HepG2 (cell line): Measurements from ENCODE around the gene VDR. TPM values are rescaled to one million over a fixed set of nuclear protein-coding genes. Genes with fewer than 3 reads are reported as not detected.

Source experiments
- ATAC-seq: fragments of 200-7000 bp; cut with Tn5 transposase; 3 replicates; pipeline ENCODE4 v1.9.1; 2020; ENCODE audit warnings: mild to moderate bottlenecking, moderate library complexity
- BruUV-seq: library from RNA; stranded (reverse); fragments of 400-500 nt; replicated peaks from 2 replicates; lab custom pipeline; 2021; lab: Mats Ljungman, UMichigan
- CTCF ChIA-PET: fragments of 300-600 bp; formaldehyde crosslinking; extraction: SDS; loops from one replicate; lab custom pipeline; 2021; ENCODE audit warnings: low total read pairs, inconsistent platforms, low intra/inter-chr PET ratio; lab: Yijun Ruan, JAX
- POLR2A ChIA-PET: fragments of 350-600 bp; sonication (Branson Sonifier 250); formaldehyde crosslinking; loops from one replicate; lab custom pipeline; 2020; ENCODE audit warnings: antibody characterized with exemption, inconsistent platforms; lab: Yijun Ruan, JAX
- DNase-seq: peaks from one replicate; pipeline ENCODE4 v3.0.0-alpha.2; 2015; ENCODE audit warnings: low spot score
- FAIRE-seq: peaks from 3 replicates; lab custom pipeline; 2011; peaks lifted over from hg19 to GRCh38; lab: Jason Lieb, UNC
- H2AFZ ChIP-seq: one replicate; pipeline ENCODE4 v1.6.1; 2011; ENCODE audit warnings: low read length, inconsistent platforms
- H3K27ac ChIP-seq: fragments of 300-600 bp; 3 replicates; pipeline ENCODE4 v1.8.0; 2011; ENCODE audit warnings: mixed run types, mild to moderate bottlenecking, mixed read lengths, low read length, inconsistent platforms; ENCODE audit not compliant: insufficient read depth; ENCODE audit errors: extremely low read length
- H3K27me3 ChIP-seq, 2 experiments: fragments of 200-600 bp in 1 of 2; 2 replicates in 1 of 2; 3 replicates in 1 of 2; pipeline versions ENCODE4 v1.6.0 to v1.8.0; 2011; ENCODE audit warnings: low read length in 2 of 2, mild to moderate bottlenecking in 2 of 2, moderate library complexity in 2 of 2, inconsistent platforms in 1 of 2; ENCODE audit not compliant: insufficient read depth in 2 of 2, control insufficient read depth in 1 of 2
- H3K36me3 ChIP-seq, 2 experiments: fragments of 200-600 bp in 1 of 2; replicated peaks in 1 of 2; 2 replicates in 1 of 2; 3 replicates in 1 of 2; pipeline versions ENCODE4 v1.5.1 to v1.8.0; 2011; ENCODE audit warnings: low read length in 2 of 2, inconsistent platforms in 1 of 2; ENCODE audit not compliant: insufficient read depth in 2 of 2, control insufficient read depth in 1 of 2
- H3K4me1 ChIP-seq: 2 replicates; pipeline ENCODE4 v1.5.1; 2012; ENCODE audit warnings: low read length, inconsistent platforms; ENCODE audit not compliant: insufficient read depth
- H3K4me2 ChIP-seq: 2 replicates; pipeline ENCODE4 v1.6.0; 2011; ENCODE audit warnings: low read depth, low read length, inconsistent platforms
- H3K4me3 ChIP-seq, 3 experiments: fragments of 200-600 bp in 1 of 3; sonication (generic), shearing (Covaris generic) in 1 of 3; replicated peaks in 1 of 3; 2 replicates each; pipeline ENCODE4 v1.5.1; 2011 to 2016; ENCODE audit warnings: low read length in 3 of 3, inconsistent platforms in 2 of 3, low read depth in 2 of 3, mild to moderate bottlenecking in 2 of 3, control low read depth in 1 of 3, mixed read lengths in 1 of 3; ENCODE audit not compliant: insufficient read depth in 1 of 3
- H3K79me2 ChIP-seq: one replicate; pipeline ENCODE4 v1.6.1; 2011; ENCODE audit warnings: low read length, inconsistent platforms; ENCODE audit not compliant: insufficient read depth
- H3K9ac ChIP-seq: 2 replicates; pipeline ENCODE4 v1.6.0; 2011; ENCODE audit warnings: mild to moderate bottlenecking, low read depth, low read length, inconsistent platforms; ENCODE audit not compliant: insufficient read depth
- H3K9me3 ChIP-seq: 2 replicates; pipeline ENCODE4 v1.5.1; 2012; ENCODE audit warnings: mild to moderate bottlenecking, low read length
- H4K20me1 ChIP-seq: 2 replicates; pipeline ENCODE4 v1.6.0; 2011; ENCODE audit warnings: inconsistent platforms, mild to moderate bottlenecking, low read length, moderate library complexity; ENCODE audit not compliant: insufficient read depth
- ASH2L ChIP-seq: fragments of 300-600, 200-600 bp; sonication (generic); IDR thresholded peaks from 2 replicates; pipeline ENCODE4 v1.7.0; 2017; ENCODE audit warnings: low read depth, mild to moderate bottlenecking, moderate library complexity, mixed read lengths, low read length; ENCODE audit not compliant: insufficient read length
- BRCA1 ChIP-seq: sonication (generic); formaldehyde crosslinking; IDR thresholded peaks from 2 replicates; pipeline ENCODE4 v1.4.0; 2020; ENCODE audit warnings: missing genetic modification reagents
- FOXJ3 ChIP-seq: sonication (generic); formaldehyde crosslinking; IDR thresholded peaks from 2 replicates; pipeline ENCODE4 v1.4.0; 2020; ENCODE audit warnings: missing genetic modification reagents, mild to moderate bottlenecking, borderline replicate concordance
- MIER2 ChIP-seq: IDR thresholded peaks from 2 replicates; pipeline ENCODE4 v1.6.1; 2016; ENCODE audit warnings: missing biosample characterization, missing genetic modification reagents
- MYPOP ChIP-seq: sonication (generic); formaldehyde crosslinking; IDR thresholded peaks from 2 replicates; pipeline ENCODE4 v1.8.1; 2023; ENCODE audit warnings: mild to moderate bottlenecking, moderate library complexity, missing genetic modification reagents
- PHF8 ChIP-seq: sonication (generic); formaldehyde crosslinking; IDR thresholded peaks from 2 replicates; pipeline ENCODE4 v1.5.0; 2020; ENCODE audit warnings: missing genetic modification reagents
- RBAK ChIP-seq: sonication (generic); formaldehyde crosslinking; IDR thresholded peaks from 2 replicates; pipeline ENCODE4 v1.5.1; 2020; ENCODE audit warnings: mild to moderate bottlenecking, missing genetic modification reagents
- STAG1 ChIP-seq: sonication (generic); formaldehyde crosslinking; IDR thresholded peaks from 2 replicates; pipeline ENCODE4 v1.4.0; 2020; ENCODE audit warnings: missing genetic modification reagents
- ZBTB33 ChIP-seq: sonication (generic); formaldehyde crosslinking; IDR thresholded peaks from 2 replicates; pipeline ENCODE4 v1.4.0; 2020; ENCODE audit warnings: missing genetic modification reagents
- ZFP62 ChIP-seq: sonication (generic); formaldehyde crosslinking; IDR thresholded peaks from 2 replicates; pipeline ENCODE4 v1.4.0; 2020; ENCODE audit warnings: missing genetic modification reagents
- ZFP91 ChIP-seq: sonication (generic); formaldehyde crosslinking; IDR thresholded peaks from 2 replicates; pipeline ENCODE4 v1.9.0; 2022; ENCODE audit warnings: missing genetic modification reagents, mild to moderate bottlenecking, borderline replicate concordance
- ZNF317 ChIP-seq: sonication (generic); formaldehyde crosslinking; IDR thresholded peaks from 2 replicates; pipeline ENCODE4 v1.5.0; 2020; ENCODE audit warnings: mild to moderate bottlenecking, missing genetic modification reagents
- ZNF512 ChIP-seq: sonication (generic); formaldehyde crosslinking; IDR thresholded peaks from 2 replicates; pipeline ENCODE4 v1.4.0; 2020; ENCODE audit warnings: mild to moderate bottlenecking, missing genetic modification reagents
- ZNF549 ChIP-seq: sonication (generic); formaldehyde crosslinking; IDR thresholded peaks from 2 replicates; pipeline ENCODE4 v1.5.0; 2020; ENCODE audit warnings: missing genetic modification reagents
- ZNF850 ChIP-seq: sonication (generic); formaldehyde crosslinking; conservative IDR thresholded peaks from 2 replicates; pipeline ENCODE4 v1.9.0; 2021; ENCODE audit warnings: mild to moderate bottlenecking, missing genetic modification reagents
- WGBS: methylation state at CpG from one replicate; pipeline ENCODE4 v1.1.6; 2017; ENCODE audit warnings: low lambda C conversion rate; 5-methylcytosine and 5-hydroxymethylcytosine counted together
- in situ Hi-C: cut with HindIII; loops from 2 replicates; pipeline ENCODE4 v1.10.0; 2017; ENCODE audit warnings: low pct_unique_long_range_greater_than_20kb; ENCODE audit not compliant: extremely low pct_ligation_motif_present
- intact Hi-C: fragments of 100-400 bp; cut with micrococcal nuclease; formaldehyde crosslinking; loops from one replicate; pipeline ENCODE4 v1.10.0; 2022; ENCODE audit not compliant: unreplicated experiment
- polyA plus RNA-seq, 8 experiments: library from polyadenylated mRNA; depleted of rRNA in 3 of 8; stranded (reverse) in 7 of 8; unstranded in 1 of 8; fragments of >200 nt; fragmentation: Illumina TruSeq in 4 of 8; extraction: Trizol in 4 of 8; gene quantifications; 2 replicates each; pipeline versions ENCODE4 v1.2.1 to v1.2.3, GENCODE V29; 2011 to 2016; ENCODE audit warnings: low read depth in 4 of 8, missing spikeins in 1 of 8, mixed read lengths in 1 of 8; ENCODE audit not compliant: insufficient read depth in 1 of 8
- total RNA-seq, 5 experiments: library from RNA; depleted of rRNA; stranded (reverse); fragments of >200 nt; fragmentation: Illumina TruSeq; extraction: Trizol; gene quantifications; 2 replicates each; pipeline ENCODE4 v1.2.3, GENCODE V29; 2016; ENCODE audit warnings: low read depth in 1 of 5

The VDR gene
- total and polyA plus RNA-seq, 2 of the 13 experiments (the other 11 are each of a cell fraction or from before 2014, with no cell fraction given) = 0.08 to 0.33 TPM

- peak; percentile 25; the same call in 1 of the 2 replicates for TF ChIP-seq ZFP91 (CRISPR knock-in tag)
Measured at GRCh38 chr12:47942614-47943225, 37.9 kb upstream of the VDR start (continued).

GRCh38 chr12:47941871-47942613 is 37.2 kb upstream of the VDR start:
- Histone ChIP-seq H3K4me1 (peaks cover 23% of the 10 kb centered on the region), H3K4me3 (no peak overlapping the region), H3K9me3 (no peaks in the 10 kb centered on the region), H2AFZ (no peak overlapping the region), H3K36me3 (no peaks in the 10 kb centered on the region), H4K20me1 (no peaks in the 10 kb centered on the region), H3K79me2 (no peaks in the 10 kb centered on the region), H3K4me2 (no peak overlapping the region), H3K27me3 (peaks cover 1 to 7% of the 10 kb centered on the region in 2 experiments), H3K27ac (no peak overlapping the region), H3K9ac (no peak overlapping the region)
- intact Hi-C loops (loop anchor here (10.0 kb wide), 1 partner anchor 223 kb away; no protein-coding TSS in a partner anchor), in situ Hi-C loops (loop anchor here (10.0 kb wide), 1 partner anchor 223 kb away; no protein-coding TSS in a partner anchor)
- CTCF ChIA-PET = interaction anchor here (1.4 kb wide), 1 partner anchor 223 kb away, joined by 3 read pairs; no protein-coding TSS in a partner anchor
- POLR2A ChIA-PET = no interaction called here
- no TSS peak for BruUV-seq
- FAIRE-seq (no peak), DNase-seq (peak; percentile 6), ATAC-seq (peak; percentile 75)
- WGBS = 39% methylated on average over 25 of the region's 40 CpGs
- TF ChIP-seq MIER2 (CRISPR knock-in tag) (no peak), ZNF512 (CRISPR knock-in tag) (no peak), BRCA1 (no peak), ASH2L (no peak), FOXJ3 (CRISPR knock-in tag) (no peak), ZNF549 (CRISPR knock-in tag) (no peak), ZNF850 (no peak), PHF8 (CRISPR knock-in tag) (no peak), ZNF317 (CRISPR knock-in tag) (no peak), STAG1 (CRISPR knock-in tag) (peak; percentile 62), ZBTB33 (peak; percentile 54; the same call in 1 of the 2 replicates), MYPOP (CRISPR knock-in tag) (no peak), RBAK (CRISPR knock-in tag) (no peak), ZFP62 (CRISPR knock-in tag) (no peak)
